WTC11 (cell line): ENCODE measurements around the gene LIF. TPM values are rescaled to one million over a fixed set of nuclear protein-coding genes. Genes with fewer than 3 reads are reported as not detected.

Source experiments
- ATAC-seq: fragments of 200-7000 bp; cut with Tn5 transposase; 2 replicates; pipeline ENCODE4 v1.10.0; 2021; ENCODE audit warnings: mild to moderate bottlenecking, moderate library complexity
- CTCF ChIA-PET: fragments of 300-600 bp; sonication (Branson Sonifier 250); formaldehyde crosslinking; loops from one replicate; lab custom pipeline; 2021; ENCODE audit warnings: antibody characterized with exemption; lab: Charles Lee
- POLR2A ChIA-PET: fragments of 350-600 bp; sonication (Branson Sonifier 250); formaldehyde crosslinking; loops from one replicate; lab custom pipeline; 2021; ENCODE audit warnings: antibody characterized with exemption; lab: Charles Lee
- DNase-seq: peaks from one replicate; pipeline ENCODE4 v3.0.0; 2021; ENCODE audit warnings: low spot score
- H3K27ac Mint-ChIP-seq: 2 replicates; pipeline ENCODE4 v1.8.0; 2021; ENCODE audit warnings: mixed read lengths
- H3K27me3 Mint-ChIP-seq: 2 replicates; pipeline ENCODE4 v1.8.0; 2021; ENCODE audit warnings: low read depth, mild to moderate bottlenecking, moderate library complexity, mixed read lengths
- H3K36me3 Mint-ChIP-seq: 2 replicates; pipeline ENCODE4 v1.8.0; 2021; ENCODE audit warnings: mixed read lengths
- H3K4me1 Mint-ChIP-seq: 2 replicates; pipeline ENCODE4 v1.8.0; 2022; ENCODE audit warnings: mixed read lengths
- H3K4me3 Mint-ChIP-seq: 2 replicates; pipeline ENCODE4 v1.8.0; 2021; ENCODE audit warnings: mild to moderate bottlenecking, moderate library complexity, mixed read lengths
- H3K9me3 Mint-ChIP-seq: 2 replicates; pipeline ENCODE4 v1.8.0; 2021; ENCODE audit warnings: mixed read lengths
- AR ChIP-seq: fragments of 250-450 bp; sonication (Bioruptor Pico); IDR thresholded peaks from 2 replicates; pipeline ENCODE4 v1.9.0; 2021; ENCODE audit warnings: mild to moderate bottlenecking
- ARID4B ChIP-seq: sonication (generic); formaldehyde crosslinking; IDR thresholded peaks from 2 replicates; pipeline ENCODE4 v1.8.0; 2023; ENCODE audit warnings: missing genetic modification reagents, mild to moderate bottlenecking, borderline replicate concordance
- ATF3 ChIP-seq: sonication (generic); formaldehyde crosslinking; conservative IDR thresholded peaks from 2 replicates; pipeline ENCODE4 v1.8.1; 2022; ENCODE audit warnings: mild to moderate bottlenecking, missing genetic modification reagents
- ATF6 ChIP-seq: sonication (generic); formaldehyde crosslinking; IDR thresholded peaks from 2 replicates; pipeline ENCODE4 v1.8.1; 2023; ENCODE audit warnings: mild to moderate bottlenecking, missing genetic modification reagents
- E2F5 ChIP-seq: sonication (generic); formaldehyde crosslinking; IDR thresholded peaks from 2 replicates; pipeline ENCODE4 v1.8.1; 2022; ENCODE audit warnings: mild to moderate bottlenecking, moderate library complexity, missing genetic modification reagents
- ETV6 ChIP-seq: sonication (generic); formaldehyde crosslinking; IDR thresholded peaks from 2 replicates; pipeline ENCODE4 v1.8.1; 2022; ENCODE audit warnings: mild to moderate bottlenecking, missing genetic modification reagents
- GTF2I ChIP-seq: fragments of 250-450 bp; sonication (Bioruptor Pico); conservative IDR thresholded peaks from 2 replicates; pipeline ENCODE4 v1.4.0; 2021; ENCODE audit warnings: mild to moderate bottlenecking
- HMGA2 ChIP-seq: fragments of 250-450 bp; sonication (Bioruptor Pico); IDR thresholded peaks from 2 replicates; pipeline ENCODE4 v1.4.0; 2021; ENCODE audit warnings: mild to moderate bottlenecking, moderate library complexity
- JUN ChIP-seq: sonication (generic); formaldehyde crosslinking; IDR thresholded peaks from 2 replicates; pipeline ENCODE4 v1.8.0; 2023; ENCODE audit warnings: mild to moderate bottlenecking, missing genetic modification reagents
- KAT7 ChIP-seq: sonication (generic); formaldehyde crosslinking; IDR thresholded peaks from 2 replicates; pipeline ENCODE4 v1.8.1; 2023; ENCODE audit warnings: missing genetic modification reagents, mild to moderate bottlenecking, borderline replicate concordance
- NFE2L1 ChIP-seq: sonication (generic); formaldehyde crosslinking; IDR thresholded peaks from 2 replicates; pipeline ENCODE4 v1.8.1; 2023; ENCODE audit warnings: missing genetic modification reagents
- PREB ChIP-seq: sonication (generic); formaldehyde crosslinking; IDR thresholded peaks from 2 replicates; pipeline ENCODE4 v1.8.1; 2022; ENCODE audit warnings: mild to moderate bottlenecking, missing genetic modification reagents, moderate library complexity, borderline replicate concordance
- PRRX2 ChIP-seq: fragments of 250-450 bp; sonication (Bioruptor Pico); IDR thresholded peaks from 2 replicates; pipeline ENCODE4 v1.8.0; 2021; ENCODE audit warnings: mild to moderate bottlenecking
- SMAD4 ChIP-seq: sonication (generic); formaldehyde crosslinking; IDR thresholded peaks from 2 replicates; pipeline ENCODE4 v1.8.0; 2022; ENCODE audit warnings: mild to moderate bottlenecking, missing genetic modification reagents
- SP1 ChIP-seq: sonication (generic); formaldehyde crosslinking; conservative IDR thresholded peaks from 2 replicates; pipeline ENCODE4 v1.8.1; 2022; ENCODE audit warnings: missing genetic modification reagents
- STAT6 ChIP-seq: sonication (generic); formaldehyde crosslinking; conservative IDR thresholded peaks from 2 replicates; pipeline ENCODE4 v1.8.1; 2023; ENCODE audit warnings: mild to moderate bottlenecking, low read depth, missing genetic modification reagents, moderate library complexity
- TP53 ChIP-seq: sonication (generic); formaldehyde crosslinking; IDR thresholded peaks from 2 replicates; pipeline ENCODE4 v1.8.1; 2023; ENCODE audit warnings: mild to moderate bottlenecking, missing genetic modification reagents
- ZMAT4 ChIP-seq: fragments of 250-450 bp; sonication (Bioruptor Pico); IDR thresholded peaks from 2 replicates; pipeline ENCODE4 v1.9.0; 2021; ENCODE audit warnings: mild to moderate bottlenecking
- total RNA-seq: library from RNA; stranded (reverse); gene quantifications from 3 replicates; pipeline ENCODE4 v1.2.3, GENCODE V29; 2021

The LIF gene
- total RNA-seq, 1 experiment from 2014 or later, result 7.2 TPM

- TF ChIP-seq ATF6 (CRISPR knock-in tag) (no peak), ARID4B (CRISPR knock-in tag) (peak; percentile 60; the same call in 1 of the 2 replicates), HMGA2 (CRISPR knock-in tag) (no peak), SP1 (0 out of 2 replicates have a peak, but pooled peaks have one; percentile 35), AR (CRISPR knock-in tag) (no peak)
- TF ChIP-seq, all 79 proteins: peak for 17
These were observed at the start of gene LIF (continued) for GRCh38 chr22:30245985-30246813.

GRCh38 chr22:30296324-30296723 lies 49.8 kb upstream of the LIF start:
- DNase-seq, result no peak
- no peaks in the 10 kb centered on the region for H3K27me3 Mint-ChIP-seq
- no peaks in the 10 kb centered on the region; the same call in 1 of the 2 replicates for H3K36me3 Mint-ChIP-seq
- H3K4me1 Mint-ChIP-seq, result no peaks in the 10 kb centered on the region
- ChIA-PET CTCF (interaction anchor here (1.1 to 1.7 kb wide), 2 partner anchors 8 to 32 kb away, joined by 3 to 5 read pairs; no protein-coding TSS in a partner anchor), POLR2A (no interaction called here)
- no peak overlapping the region for H3K27ac Mint-ChIP-seq
- ATAC-seq, result no peak
- H3K4me3 Mint-ChIP-seq, result no peak overlapping the region
- no peaks in the 10 kb centered on the region for H3K9me3 Mint-ChIP-seq
- TF ChIP-seq STAT6 (CRISPR knock-in tag), result no peak
- no peak for TF ChIP-seq KAT7 (CRISPR knock-in tag)
- TF ChIP-seq PREB (CRISPR knock-in tag), result no peak
- TF ChIP-seq NFE2L1 (CRISPR knock-in tag), result no peak
- TF ChIP-seq E2F5 (CRISPR knock-in tag), result no peak
- TF ChIP-seq GTF2I (CRISPR knock-in tag), result no peak
- no peak for TF ChIP-seq ETV6 (CRISPR knock-in tag)
- TF ChIP-seq SMAD4, result no peak
- TF ChIP-seq ZMAT4, result no peak
- TF ChIP-seq TP53 (CRISPR knock-in tag), result no peak
- no peak for TF ChIP-seq JUN (CRISPR knock-in tag)
- no peak for TF ChIP-seq PRRX2 (CRISPR knock-in tag)
- TF ChIP-seq ATF3 (CRISPR knock-in tag), result no peak
